IMR-90 (cell line): Measurements from ENCODE around the gene OVOL1. TPM values are rescaled to one million over a fixed set of nuclear protein-coding genes. Genes with fewer than 3 reads are reported as not detected.
A peak's percentile ranks its signal among the peaks of the same experiment; 100 is the strongest.

Experiments used
- ATAC-seq: fragments of 200-7000 bp; cut with Tn5 transposase; 2 replicates; pipeline ENCODE4 v1.9.1; 2020; ENCODE audit warnings: low read depth, mild to moderate bottlenecking, moderate library complexity
- BruUV-seq: library from RNA; stranded (reverse); fragments of 400-500 nt; replicated peaks from 2 replicates; lab custom pipeline; 2021; lab: Mats Ljungman, UMichigan
- CTCF ChIA-PET: fragments of 300-600 bp; formaldehyde crosslinking; extraction: SDS; loops from one replicate; lab custom pipeline; 2021; ENCODE audit warnings: antibody characterized with exemption; lab: Yijun Ruan, JAX
- POLR2A ChIA-PET: fragments of 300-600 bp; sonication (Branson Sonifier 250); formaldehyde crosslinking; loops from one replicate; lab custom pipeline; 2022; ENCODE audit warnings: antibody characterized with exemption; ENCODE audit not compliant: unreplicated experiment; lab: Charles Lee
- DNase-seq: peaks from one replicate; pipeline ENCODE4 v3.0.0; 2013
- H2AFZ ChIP-seq: replicated peaks from 2 replicates; pipeline ENCODE3; 2013; ENCODE audit warnings: low read length, mild to moderate bottlenecking; ENCODE audit not compliant: poor library complexity
- H2AK5ac ChIP-seq: 2 replicates; pipeline ENCODE4 v1.6.1; 2013; ENCODE audit warnings: low read depth, low read length, inconsistent platforms
- H2AK9ac ChIP-seq: replicated peaks from 2 replicates; pipeline ENCODE3; 2013; ENCODE audit warnings: mild to moderate bottlenecking, low read depth, low read length, moderate library complexity; ENCODE audit not compliant: poor library complexity
- H2BK120ac ChIP-seq: 2 replicates; pipeline ENCODE4 v1.6.1; 2013; ENCODE audit warnings: low read depth, low read length, inconsistent platforms
- H2BK15ac ChIP-seq: 3 replicates; pipeline ENCODE4 v1.6.1; 2013; ENCODE audit warnings: low read depth, low read length, inconsistent platforms
- H2BK20ac ChIP-seq: 2 replicates; pipeline ENCODE4 v1.6.1; 2013; ENCODE audit warnings: low read depth, mild to moderate bottlenecking, inconsistent platforms, low read length, moderate library complexity
- H2BK5ac ChIP-seq: 2 replicates; pipeline ENCODE4 v1.6.1; 2013; ENCODE audit warnings: mild to moderate bottlenecking, low read depth, low read length, inconsistent platforms; ENCODE audit not compliant: poor library complexity, severe bottlenecking
- H3K14ac ChIP-seq: replicated peaks from 2 replicates; pipeline ENCODE4 v1.6.1; 2013; ENCODE audit warnings: low read depth, low read length, inconsistent platforms
- H3K18ac ChIP-seq: 2 replicates; pipeline ENCODE4 v1.6.1; 2013; ENCODE audit warnings: low read depth, low read length, control low read depth
- H3K23ac ChIP-seq: 2 replicates; pipeline ENCODE4 v1.6.1; 2013; ENCODE audit warnings: low read depth, low read length, inconsistent platforms
- H3K27ac ChIP-seq: 2 replicates; pipeline ENCODE4 v1.5.1; 2013; ENCODE audit warnings: mild to moderate bottlenecking, control low read depth, low read length; ENCODE audit not compliant: insufficient read depth
- H3K27me3 ChIP-seq: 2 replicates; pipeline ENCODE4 v1.6.1; 2013; ENCODE audit warnings: low read length; ENCODE audit not compliant: control insufficient read depth, insufficient read depth
- H3K36me3 ChIP-seq: 2 replicates; pipeline ENCODE4 v1.6.1; 2013; ENCODE audit warnings: low read length, mixed read lengths; ENCODE audit not compliant: control insufficient read depth, insufficient read depth
- H3K4ac ChIP-seq: 2 replicates; pipeline ENCODE4 v1.6.1; 2013; ENCODE audit warnings: low read depth, low read length, inconsistent platforms
- H3K4me1 ChIP-seq: 2 replicates; pipeline ENCODE4 v1.6.1; 2013; ENCODE audit warnings: low read length, mixed read lengths; ENCODE audit not compliant: control insufficient read depth, insufficient read depth
- H3K4me2 ChIP-seq: 2 replicates; pipeline ENCODE4 v1.6.1; 2013; ENCODE audit warnings: low read depth, mild to moderate bottlenecking, control low read depth, low read length, moderate library complexity
- H3K4me3 ChIP-seq: 2 replicates; pipeline ENCODE4 v1.5.1; 2013; ENCODE audit warnings: low read depth, mild to moderate bottlenecking, control low read depth, low read length, moderate library complexity; ENCODE audit not compliant: insufficient read depth
- H3K56ac ChIP-seq: 2 replicates; pipeline ENCODE4 v1.6.1; 2013; ENCODE audit warnings: low read length, inconsistent platforms; ENCODE audit not compliant: insufficient read depth; ENCODE audit errors: extremely low read depth
- H3K79me1 ChIP-seq, 2 experiments: 2 replicates each; pipeline ENCODE4 v1.6.1; 2013; ENCODE audit warnings: low read length in 2 of 2, inconsistent platforms in 1 of 2, low read depth in 1 of 2
- H3K9ac ChIP-seq: 2 replicates; pipeline ENCODE4 v1.6.1; 2013; ENCODE audit warnings: low read depth, low read length, control low read depth
- H3K9me1 ChIP-seq: 2 replicates; pipeline ENCODE4 v1.6.1; 2013; ENCODE audit warnings: low read length, inconsistent platforms; ENCODE audit not compliant: insufficient read depth
- H3K9me3 ChIP-seq: 2 replicates; pipeline ENCODE4 v1.6.1; 2013; ENCODE audit warnings: low read length; ENCODE audit not compliant: control insufficient read depth, insufficient read depth
- H4K20me1 ChIP-seq: 2 replicates; pipeline ENCODE4 v1.6.1; 2013; ENCODE audit warnings: low read length, inconsistent platforms; ENCODE audit not compliant: insufficient read depth
- H4K5ac ChIP-seq: 2 replicates; pipeline ENCODE4 v1.6.1; 2013; ENCODE audit warnings: mild to moderate bottlenecking, low read depth, low read length, control low read depth
- H4K8ac ChIP-seq, 2 experiments: 2 replicates each; pipeline ENCODE4 v1.6.1; 2013; ENCODE audit warnings: low read depth in 2 of 2, low read length in 2 of 2, control low read depth in 1 of 2, inconsistent platforms in 1 of 2
- H4K91ac ChIP-seq: 2 replicates; pipeline ENCODE4 v1.6.1; 2013; ENCODE audit warnings: low read depth, low read length, inconsistent platforms; ENCODE audit not compliant: insufficient read depth
- BHLHE40 ChIP-seq: fragments of 150-350 bp; IDR thresholded peaks from 2 replicates; pipeline ENCODE4 v1.6.1; 2016; ENCODE audit warnings: mild to moderate bottlenecking, low read depth, low read length
- CHD1 ChIP-seq: IDR thresholded peaks from 2 replicates; pipeline ENCODE4 v1.6.1; 2012; ENCODE audit warnings: low read depth, low read length, improper control_type of control experiment
- ELK1 ChIP-seq: fragments of 150-350 bp; IDR thresholded peaks from 2 replicates; pipeline ENCODE4 v1.6.1; 2016; ENCODE audit warnings: low read depth, mild to moderate bottlenecking, low read length, moderate library complexity, borderline replicate concordance
- FOS ChIP-seq: fragments of 150-350 bp; IDR thresholded peaks from 2 replicates; pipeline ENCODE4 v1.6.1; 2016; ENCODE audit warnings: low read depth, low read length
- MAFK ChIP-seq: IDR thresholded peaks from 2 replicates; pipeline ENCODE4 v1.6.1; 2012; ENCODE audit warnings: low read depth, low read length, improper control_type of control experiment
- MXI1 ChIP-seq: IDR thresholded peaks from 2 replicates; pipeline ENCODE4 v1.6.1; 2012; ENCODE audit warnings: low read depth, mild to moderate bottlenecking, low read length, moderate library complexity, borderline replicate concordance
- NFE2L2 ChIP-seq: fragments of 150-350 bp; IDR thresholded peaks from 2 replicates; pipeline ENCODE4 v1.6.1; 2016; ENCODE audit warnings: low read depth, mild to moderate bottlenecking, low read length
- POLR2A ChIP-seq: IDR thresholded peaks from 2 replicates; pipeline ENCODE4 v1.6.1; 2012; ENCODE audit warnings: mild to moderate bottlenecking, low read depth, low read length
- RAD21 ChIP-seq: IDR thresholded peaks from 2 replicates; pipeline ENCODE4 v1.6.1; 2012; ENCODE audit warnings: low read length, improper control_type of control experiment
- RCOR1 ChIP-seq: IDR thresholded peaks from 2 replicates; pipeline ENCODE4 v1.6.1; 2012; ENCODE audit warnings: mild to moderate bottlenecking, low read length, improper control_type of control experiment; ENCODE audit not compliant: insufficient replicate concordance
- SMC3 ChIP-seq: fragments of 150-350 bp; IDR thresholded peaks from 2 replicates; pipeline ENCODE4 v1.6.1; 2016; ENCODE audit warnings: low read depth, mild to moderate bottlenecking, antibody characterized with exemption, low read length, moderate library complexity
- WGBS, 2 experiments: methylation state at CpG; one replicate each; pipeline versions ENCODE4 v1.1.5 to v1.1.7; 2013; ENCODE audit warnings: missing lambda C conversion rate in 2 of 2; ENCODE audit not compliant: insufficient read length in 1 of 2; ENCODE audit errors: extremely low coverage in 2 of 2; 5-methylcytosine and 5-hydroxymethylcytosine counted together
- dilution Hi-C: fragments of 300-500 bp; cut with HindIII; formaldehyde crosslinking; loops from one replicate; pipeline ENCODE4 v1.14.3; 2018; ENCODE audit warnings: low sequenced_read_pairs; ENCODE audit not compliant: unreplicated experiment
- in situ Hi-C: fragments of 300-500 bp; cut with MboI; formaldehyde crosslinking; loops from 3 replicates; pipeline ENCODE4 v1.14.3; 2019; ENCODE audit warnings: low sequenced_read_pairs, inconsistent platforms, mixed read lengths
- intact Hi-C: fragments of 100-400 bp; cut with micrococcal nuclease; formaldehyde crosslinking; loops from 2 replicates; pipeline ENCODE4 v1.10.0; 2022
- polyA plus RNA-seq, 3 experiments: library from polyadenylated mRNA; depleted of rRNA; stranded (reverse); fragments of >200 nt; gene quantifications; 2 replicates each; pipeline ENCODE4 v1.2.3, GENCODE V29; 2012; ENCODE audit warnings: low replicate concordance in 1 of 3
- total RNA-seq: library from RNA; depleted of rRNA; stranded (reverse); fragments of >200 nt; gene quantifications from 2 replicates; pipeline ENCODE4 v1.2.3, GENCODE V29; 2012

The OVOL1 gene
- total and polyA plus RNA-seq, 2 of the 4 experiments (the other 2 are of a cell fraction) = not detected

GRCh38 chr11:65745049-65745448 is 41.8 kb upstream of the OVOL1 start:
- no TSS peak for BruUV-seq
- no peak overlapping the region for H2BK15ac ChIP-seq
- H3K9ac ChIP-seq = no peak overlapping the region
- H3K27ac ChIP-seq = no peak overlapping the region
- dilution Hi-C loops (no loop called here), in situ Hi-C loops (no loop called here), intact Hi-C loops (no loop called here)
- no peak overlapping the region for H4K8ac ChIP-seq
- peaks cover 2% of the 10 kb centered on the region; the same call in 1 of the 2 replicates for H3K9me3 ChIP-seq
- H3K9me1 ChIP-seq = peaks cover 2% of the 10 kb centered on the region; the same call in 1 of the 2 replicates
- DNase-seq (no peak), ATAC-seq (no peak)
- no peak overlapping the region for H3K18ac ChIP-seq
- no peak for TF ChIP-seq SMC3
- no peak for TF ChIP-seq POLR2A
- TF ChIP-seq BHLHE40 = no peak
- TF ChIP-seq FOS = no peak
- TF ChIP-seq ELK1 = no peak
- TF ChIP-seq RAD21 = no peak
- TF ChIP-seq NFE2L2 = no peak
- no peak for TF ChIP-seq MXI1
- no peak for TF ChIP-seq MAFK
- no peak for TF ChIP-seq RCOR1
- TF ChIP-seq CHD1 = no peak
- H4K5ac ChIP-seq = no peak overlapping the region
- peaks cover 6% of the 10 kb centered on the region for H3K27me3 ChIP-seq
- H2BK120ac ChIP-seq = no peak overlapping the region
- POLR2A ChIA-PET = interaction anchor here (0.7 kb wide), 1 partner anchor 340 kb away, joined by 5 read pairs; no protein-coding TSS in a partner anchor
- no peak overlapping the region for H2AK9ac ChIP-seq
- no peaks in the 10 kb centered on the region for H4K20me1 ChIP-seq
- H4K91ac ChIP-seq = no peak overlapping the region
- no peak overlapping the region for H2AK5ac ChIP-seq
- H3K36me3 ChIP-seq = no peaks in the 10 kb centered on the region
- WGBS, 2 experiments = 91% methylated on average over 14 of the region's 17 CpGs; no CpG with 5 or more reads in 1 of the 2 experiments
- no peak overlapping the region for H2BK5ac ChIP-seq
- H3K56ac ChIP-seq = no peak overlapping the region
- H3K23ac ChIP-seq = no peak overlapping the region
- no peak overlapping the region for H3K4me3 ChIP-seq
- H3K79me1 ChIP-seq = no peaks in the 10 kb centered on the region
- no peak overlapping the region for H2BK20ac ChIP-seq
- no peaks in the 10 kb centered on the region for H3K4me1 ChIP-seq
- H3K4me2 ChIP-seq = no peak overlapping the region
- no peak overlapping the region for H3K14ac ChIP-seq
- no peak overlapping the region for H3K4ac ChIP-seq
- CTCF ChIA-PET = no interaction called here
- H2AFZ ChIP-seq = peak overlapping the region; percentile 49
